Upper lobe of right lung (tissue), 1 donor: ENCODE data around the gene IFNA5. TPM values are rescaled to one million over a fixed set of nuclear protein-coding genes. Genes with fewer than 3 reads are reported as not detected.
A peak's percentile ranks its signal among the peaks of the same experiment; 100 is the strongest.

Source experiments
- ATAC-seq: fragments of 200-7000 bp; cut with Tn5 transposase; one replicate; pipeline ENCODE4 v1.9.1; 2020; ENCODE audit warnings: mild to moderate bottlenecking, moderate library complexity
- DNase-seq: peaks from one replicate; pipeline ENCODE4 v3.0.0-alpha.2; 2020
- H3K27ac ChIP-seq: fragments of 200-600 bp; one replicate; pipeline ENCODE4 v1.8.0; 2022
- H3K27me3 ChIP-seq: fragments of 200-600 bp; one replicate; pipeline ENCODE4 v1.8.0; 2022; ENCODE audit warnings: mild to moderate bottlenecking
- H3K36me3 ChIP-seq: fragments of 200-600 bp; one replicate; pipeline ENCODE4 v1.8.0; 2022
- H3K4me1 ChIP-seq: fragments of 200-600 bp; one replicate; pipeline ENCODE4 v1.8.0; 2022
- H3K4me3 ChIP-seq: fragments of 200-600 bp; one replicate; pipeline ENCODE4 v1.8.0; 2022; ENCODE audit warnings: mild to moderate bottlenecking
- H3K9me3 ChIP-seq: fragments of 200-600 bp; one replicate; pipeline ENCODE4 v1.8.0; 2022
- CTCF ChIP-seq: fragments of 200-600 bp; IDR thresholded peaks from one replicate; pipeline ENCODE4 v1.8.0; 2022; ENCODE audit warnings: antibody characterized with exemption
- intact Hi-C: fragments of 100-400 bp; cut with DNase I; formaldehyde crosslinking; loops from one replicate; pipeline ENCODE4 v1.11.0; 2022
- total RNA-seq: library from RNA; stranded (reverse); fragmentation: NEBNext Ultra II Directional; extraction: Animal tissue kit (Norgen Biotek cat#: 25700); gene quantifications from one replicate; pipeline ENCODE4 v1.2.1, GENCODE V29; 2021
- donor health status: DM: no; HTN: yes; CAD: no; lungs with severe emphysema.

The IFNA5 gene
- total RNA-seq, 1 donor from 2014 or later = not detected

GRCh38 chr9:21334701-21335632 is 29.9 kb upstream of the IFNA5 start, which contains the start of gene KLHL9:
Gene KLHL9 (minus strand): TSS chr9:21335404. CDS start chr9:21334859, 545 bp downstream.
- Histone ChIP-seq H3K4me3 (peak within 1 kb of the TSS; percentile 95), H3K27me3 (no peaks in the 10 kb centered on the region), H3K4me1 (peaks cover 39% of the 10 kb centered on the region), H3K27ac (peak within 1 kb of the TSS; percentile 99), H3K9me3 (no peaks in the 10 kb centered on the region), H3K36me3 (peaks cover 5% of the 10 kb centered on the region)
- intact Hi-C loops = no loop called here
- DNase-seq (peak; percentile 96), ATAC-seq (peak; percentile 99)
- TF ChIP-seq CTCF = no peak

- no peak for DNase-seq
- intact Hi-C loops = no loop called here
- Histone ChIP-seq H3K27ac (no peak overlapping the region), H3K9me3 (no peaks in the 10 kb centered on the region), H3K36me3 (peaks cover 5% of the 10 kb centered on the region), H3K27me3 (no peaks in the 10 kb centered on the region), H3K4me3 (no peak overlapping the region), H3K4me1 (peaks cover 52% of the 10 kb centered on the region)
- TF ChIP-seq CTCF = no peak
- no peak for ATAC-seq
Measured at GRCh38 chr9:21333226-21333625, 28.1 kb upstream of the IFNA5 start.

GRCh38 chr9:21331676-21332402 is 26.7 kb upstream of the IFNA5 start:
- peaks cover 60% of the 10 kb centered on the region for H3K4me1 ChIP-seq
- intact Hi-C loops = no loop called here

GRCh38 chr9:21326526-21327139 is 21.5 kb upstream of the IFNA5 start:
- H3K4me1 ChIP-seq = peaks cover 39% of the 10 kb centered on the region
- intact Hi-C loops = no loop called here
- ATAC-seq (peak; percentile 79), DNase-seq (no peak)
- H3K9me3 ChIP-seq = no peaks in the 10 kb centered on the region
- H3K36me3 ChIP-seq = peaks cover 21% of the 10 kb centered on the region
- H3K4me3 ChIP-seq = no peak overlapping the region
- peak; percentile 73 for TF ChIP-seq CTCF
- H3K27me3 ChIP-seq = no peaks in the 10 kb centered on the region
- H3K27ac ChIP-seq = no peak overlapping the region

More at GRCh38 chr9:21331676-21332402, 26.7 kb upstream of the IFNA5 start:
- Histone ChIP-seq H3K4me3 (no peak overlapping the region), H3K27ac (no peak overlapping the region), H3K36me3 (peaks cover 5% of the 10 kb centered on the region), H3K27me3 (no peaks in the 10 kb centered on the region), H3K9me3 (no peaks in the 10 kb centered on the region)
- ATAC-seq (no peak), DNase-seq (no peak)
- no peak for TF ChIP-seq CTCF

GRCh38 chr9:21324047-21324446 is 18.9 kb upstream of the IFNA5 start:
- H3K4me1 ChIP-seq = peaks cover 19% of the 10 kb centered on the region
- H3K27me3 ChIP-seq = no peaks in the 10 kb centered on the region
- TF ChIP-seq CTCF = no peak
- H3K9me3 ChIP-seq = no peaks in the 10 kb centered on the region
- peak; percentile 84 for ATAC-seq
- DNase-seq = no peak
- H3K4me3 ChIP-seq = no peak overlapping the region
- no peak overlapping the region for H3K27ac ChIP-seq
- intact Hi-C loops = no loop called here
- H3K36me3 ChIP-seq = peaks cover 28% of the 10 kb centered on the region
